ENCODE data around the gene TUBB2A. TPM values are rescaled to one million over a fixed set of nuclear protein-coding genes. Genes with fewer than 3 reads are reported as not detected.

Gene TUBB2A
- total RNA-seq (10 to 100 TPM; 33.7 to 40.0 TPM), polyA plus RNA-seq (10 to 100 TPM; 16.9 to 39.4 TPM)
- long read RNA-seq, donor 1, transcript TUBB2A-201 (4 exons, 1,595 nt) = major isoform, 129 of 151 reads
- long read RNA-seq, donor 1, partial matches to known transcripts = 19 of 151 reads
- long read RNA-seq, donor 1, other reads (novel, unspliced or antisense) = 1 of 151 reads
- long read RNA-seq, donor 2, transcript TUBB2A-201 (4 exons, 1,595 nt) = major isoform, 13 of 26 reads
- long read RNA-seq, donor 2, partial matches to known transcripts = 13 of 26 reads
- long read RNA-seq, donor 2, other reads (novel, unspliced or antisense) = 0 of 26 reads

- peak within 1 kb of the TSS; percentile 83 to 89 for H3K4me3 ChIP-seq (ENCODE audit: low read length in 2 of 2)
- no peaks in the 10 kb centered on the region for H3K36me3 ChIP-seq (ENCODE audit: control insufficient read depth in 1 of 2, insufficient read depth in 2 of 2, low read length in 1 of 2)
- H3K27me3 ChIP-seq (ENCODE audit: control insufficient read depth in 1 of 2, insufficient read depth in 2 of 2, low read length in 1 of 2) = peaks cover 0 to 2% of the 10 kb centered on the region in 2 donors
- no peaks in the 10 kb centered on the region for H3K4me1 ChIP-seq (ENCODE audit: control insufficient read depth in 1 of 2, insufficient read depth in 2 of 2, low read length in 2 of 2)
- peak within 1 kb of the TSS in 1 of 2 donors; percentile 58 for H3K27ac ChIP-seq (ENCODE audit: low read depth in 1 of 2, low read length in 2 of 2)
- no peaks in the 10 kb centered on the region for H3K9me3 ChIP-seq (ENCODE audit: control insufficient read depth, low read length)
- DNase-seq (peak; percentile 92 to 95), ATAC-seq (ENCODE audit: low FRiP score) (peak; percentile 94)
- intact Hi-C loops (cut with DNase I) = loop anchor here (1.0 to 5.0 kb wide), 3 partner anchors 51 to 94 kb away; no protein-coding TSS in a partner anchor
- WGBS, 2 donors = 1% methylated on average over 64 to 95 of the region's 95 CpGs
Measured at GRCh38 chr6:3157131-3157933, at the start of gene TUBB2A. Gene TUBB2A (minus strand): TSS chr6:3157544. CDS start chr6:3157463, 81 bp downstream.

- Histone ChIP-seq H3K27ac (ENCODE audit: low read depth in 1 of 2, low read length in 2 of 2) (no peak overlapping the region), H3K4me3 (ENCODE audit: low read length in 2 of 2) (no peak overlapping the region), H3K27me3 (ENCODE audit: control insufficient read depth in 1 of 2, insufficient read depth in 2 of 2, low read length in 1 of 2) (no peaks in the 10 kb centered on the region), H3K36me3 (ENCODE audit: control insufficient read depth in 1 of 2, insufficient read depth in 2 of 2, low read length in 1 of 2) (no peaks in the 10 kb centered on the region), H3K4me1 (ENCODE audit: control insufficient read depth in 1 of 2, insufficient read depth in 2 of 2, low read length in 2 of 2) (peaks cover 0 to 2% of the 10 kb centered on the region in 2 donors), H3K9me3 (ENCODE audit: control insufficient read depth, low read length) (peaks cover 2% of the 10 kb centered on the region)
- DNase-seq (no peak), ATAC-seq (ENCODE audit: low FRiP score) (no peak)
- WGBS, 2 donors = 93 to 94% methylated on average over 7 of the region's 7 CpGs
- intact Hi-C loops (cut with DNase I) = loop anchor here (5.0 kb wide), 2 partner anchors 39 to 46 kb away; no protein-coding TSS in a partner anchor
Measured at GRCh38 chr6:3206339-3207015, 49.1 kb upstream of the TUBB2A start.

GRCh38 chr6:3205913-3206312 is 48.6 kb upstream of the TUBB2A start:
- H3K27ac ChIP-seq (ENCODE audit: low read depth in 1 of 2, low read length in 2 of 2) = no peak overlapping the region
- no peaks in the 10 kb centered on the region for H3K27me3 ChIP-seq (ENCODE audit: control insufficient read depth in 1 of 2, insufficient read depth in 2 of 2, low read length in 1 of 2)
- peaks cover 2% of the 10 kb centered on the region for H3K9me3 ChIP-seq (ENCODE audit: control insufficient read depth, low read length)
- H3K36me3 ChIP-seq (ENCODE audit: control insufficient read depth in 1 of 2, insufficient read depth in 2 of 2, low read length in 1 of 2) = no peaks in the 10 kb centered on the region
- DNase-seq = no peak
- no peak overlapping the region for H3K4me3 ChIP-seq (ENCODE audit: low read length in 2 of 2)
- no peak for ATAC-seq (ENCODE audit: low FRiP score)
- intact Hi-C loops (cut with DNase I) = loop anchor here (5.0 kb wide), 2 partner anchors 39 to 46 kb away; no protein-coding TSS in a partner anchor
- 88 to 96% methylated on average over 4 of the region's 4 CpGs for WGBS, 2 donors
- peaks cover 0 to 2% of the 10 kb centered on the region in 2 donors for H3K4me1 ChIP-seq (ENCODE audit: control insufficient read depth in 1 of 2, insufficient read depth in 2 of 2, low read length in 2 of 2)

GRCh38 chr6:3204921-3205320 is 47.6 kb upstream of the TUBB2A start:
- no peak overlapping the region for H3K27ac ChIP-seq (ENCODE audit: low read depth in 1 of 2, low read length in 2 of 2)
- H3K36me3 ChIP-seq (ENCODE audit: control insufficient read depth in 1 of 2, insufficient read depth in 2 of 2, low read length in 1 of 2) = no peaks in the 10 kb centered on the region
- peaks cover 2% of the 10 kb centered on the region for H3K9me3 ChIP-seq (ENCODE audit: control insufficient read depth, low read length)
- H3K4me3 ChIP-seq (ENCODE audit: low read length in 2 of 2) = no peak overlapping the region
- H3K27me3 ChIP-seq (ENCODE audit: control insufficient read depth in 1 of 2, insufficient read depth in 2 of 2, low read length in 1 of 2) = no peaks in the 10 kb centered on the region
- DNase-seq (no peak), ATAC-seq (ENCODE audit: low FRiP score) (no peak)
- peaks cover 0 to 2% of the 10 kb centered on the region in 2 donors for H3K4me1 ChIP-seq (ENCODE audit: control insufficient read depth in 1 of 2, insufficient read depth in 2 of 2, low read length in 2 of 2)
- intact Hi-C loops (cut with DNase I) = loop anchor here (5.0 kb wide), 2 partner anchors 38 to 47 kb away; no protein-coding TSS in a partner anchor
- WGBS, 2 donors = 94 to 95% methylated on average over 6 of the region's 6 CpGs

- Histone ChIP-seq H3K4me3 (ENCODE audit: low read length in 2 of 2) (no peak overlapping the region), H3K4me1 (ENCODE audit: control insufficient read depth in 1 of 2, insufficient read depth in 2 of 2, low read length in 2 of 2) (no peaks in the 10 kb centered on the region), H3K27ac (ENCODE audit: low read depth in 1 of 2, low read length in 2 of 2) (no peak overlapping the region), H3K36me3 (ENCODE audit: control insufficient read depth in 1 of 2, insufficient read depth in 2 of 2, low read length in 1 of 2) (no peaks in the 10 kb centered on the region), H3K27me3 (ENCODE audit: control insufficient read depth in 1 of 2, insufficient read depth in 2 of 2, low read length in 1 of 2) (no peaks in the 10 kb centered on the region), H3K9me3 (ENCODE audit: control insufficient read depth, low read length) (peaks cover 3% of the 10 kb centered on the region)
- intact Hi-C loops (cut with DNase I) = no loop called here
- WGBS, 2 donors = 83 to 85% methylated on average over 7 of the region's 7 CpGs
- DNase-seq (no peak), ATAC-seq (ENCODE audit: low FRiP score) (no peak)
Measured at GRCh38 chr6:3202999-3203696, 45.8 kb upstream of the TUBB2A start.

GRCh38 chr6:3201388-3201787 is 44.0 kb upstream of the TUBB2A start:
- H3K27me3 ChIP-seq (ENCODE audit: control insufficient read depth in 1 of 2, insufficient read depth in 2 of 2, low read length in 1 of 2) = no peaks in the 10 kb centered on the region
- intact Hi-C loops (cut with DNase I) = no loop called here
- no peak overlapping the region for H3K4me3 ChIP-seq (ENCODE audit: low read length in 2 of 2)
- H3K9me3 ChIP-seq (ENCODE audit: control insufficient read depth, low read length) = peaks cover 3% of the 10 kb centered on the region
- no peaks in the 10 kb centered on the region for H3K4me1 ChIP-seq (ENCODE audit: control insufficient read depth in 1 of 2, insufficient read depth in 2 of 2, low read length in 2 of 2)
- WGBS, 2 donors = 95 to 100% methylated on average over 2 of the region's 2 CpGs
- DNase-seq (no peak), ATAC-seq (ENCODE audit: low FRiP score) (no peak)
- H3K36me3 ChIP-seq (ENCODE audit: control insufficient read depth in 1 of 2, insufficient read depth in 2 of 2, low read length in 1 of 2) = no peaks in the 10 kb centered on the region
- no peak overlapping the region for H3K27ac ChIP-seq (ENCODE audit: low read depth in 1 of 2, low read length in 2 of 2)

- Histone ChIP-seq H3K27me3 (ENCODE audit: control insufficient read depth in 1 of 2, insufficient read depth in 2 of 2, low read length in 1 of 2) (no peaks in the 10 kb centered on the region), H3K9me3 (ENCODE audit: control insufficient read depth, low read length) (peaks cover 3% of the 10 kb centered on the region), H3K36me3 (ENCODE audit: control insufficient read depth in 1 of 2, insufficient read depth in 2 of 2, low read length in 1 of 2) (no peaks in the 10 kb centered on the region), H3K27ac (ENCODE audit: low read depth in 1 of 2, low read length in 2 of 2) (no peak overlapping the region), H3K4me3 (ENCODE audit: low read length in 2 of 2) (no peak overlapping the region), H3K4me1 (ENCODE audit: control insufficient read depth in 1 of 2, insufficient read depth in 2 of 2, low read length in 2 of 2) (no peaks in the 10 kb centered on the region)
- intact Hi-C loops (cut with DNase I) = no loop called here
- DNase-seq (no peak), ATAC-seq (ENCODE audit: low FRiP score) (no peak)
Measured at GRCh38 chr6:3200682-3201081, 43.3 kb upstream of the TUBB2A start.

GRCh38 chr6:3199382-3199781 is 42.0 kb upstream of the TUBB2A start:
- Histone ChIP-seq H3K27me3 (ENCODE audit: control insufficient read depth in 1 of 2, insufficient read depth in 2 of 2, low read length in 1 of 2) (no peaks in the 10 kb centered on the region), H3K9me3 (ENCODE audit: control insufficient read depth, low read length) (peaks cover 1% of the 10 kb centered on the region), H3K4me3 (ENCODE audit: low read length in 2 of 2) (no peak overlapping the region), H3K36me3 (ENCODE audit: control insufficient read depth in 1 of 2, insufficient read depth in 2 of 2, low read length in 1 of 2) (no peaks in the 10 kb centered on the region), H3K27ac (ENCODE audit: low read depth in 1 of 2, low read length in 2 of 2) (no peak overlapping the region), H3K4me1 (ENCODE audit: control insufficient read depth in 1 of 2, insufficient read depth in 2 of 2, low read length in 2 of 2) (no peaks in the 10 kb centered on the region)
- WGBS, 2 donors = 90 to 92% methylated on average over 5 of the region's 5 CpGs
- DNase-seq (no peak), ATAC-seq (ENCODE audit: low FRiP score) (no peak)
- intact Hi-C loops (cut with DNase I) = no loop called here
